HG02970 (cell line): ENCODE data around the gene PHLDA3.
"Not testable (repeated sequence)": the region's sequence is repeated elsewhere in the genome, so short reads cannot be mapped to it uniquely, and the experiment has no call there.

Experiments
- ATAC-seq: cut with Tn5 transposase; IDR thresholded peaks from one replicate; pipeline ENCODE4 v1.9.1; 2021; ENCODE audit warnings: mild to moderate bottlenecking, moderate library complexity, moderate number of reproducible peaks; ENCODE audit not compliant: unreplicated experiment, low FRiP score

The PHLDA3 gene

GRCh38 chr1:201488830-201489589, 20.0 kb upstream of the PHLDA3 start:
- ATAC-seq = no peak

GRCh38 chr1:201487742-201488141, 18.8 kb upstream of the PHLDA3 start:
- no peak for ATAC-seq

GRCh38 chr1:201486187-201486586, 17.2 kb upstream of the PHLDA3 start:
- ATAC-seq = no peak

GRCh38 chr1:201485184-201485774, 16.3 kb upstream of the PHLDA3 start:
- no peak for ATAC-seq

GRCh38 chr1:201483373-201483949, 14.5 kb upstream of the PHLDA3 start:
- no peak for ATAC-seq

- no peak for ATAC-seq
Measured at GRCh38 chr1:201482755-201483154, 13.8 kb upstream of the PHLDA3 start.

GRCh38 chr1:201481761-201482493, 12.9 kb upstream of the PHLDA3 start:
- ATAC-seq = peak; percentile 51

GRCh38 chr1:201481004-201481380, 12.0 kb upstream of the PHLDA3 start:
- no peak for ATAC-seq

- no peak for ATAC-seq
Measured at GRCh38 chr1:201480231-201481003, 11.4 kb upstream of the PHLDA3 start.

GRCh38 chr1:201479201-201479730, 10.3 kb upstream of the PHLDA3 start:
- ATAC-seq = no peak

- ATAC-seq = not testable (repeated sequence)
Measured at GRCh38 chr1:201478666-201479065, 9.7 kb upstream of the PHLDA3 start.

GRCh38 chr1:201476670-201477344, 7.8 kb upstream of the PHLDA3 start:
- ATAC-seq = no peak

- ATAC-seq = no peak
Measured at GRCh38 chr1:201475915-201476669, 7.1 kb upstream of the PHLDA3 start.

- no peak for ATAC-seq
Measured at GRCh38 chr1:201475130-201475529, 6.1 kb upstream of the PHLDA3 start.

GRCh38 chr1:201473296-201473695, 4.3 kb upstream of the PHLDA3 start:
- no peak for ATAC-seq

- ATAC-seq = not testable (repeated sequence)
Measured at GRCh38 chr1:201472321-201472720, 3.3 kb upstream of the PHLDA3 start.

- ATAC-seq = no peak
Measured at GRCh38 chr1:201471772-201472171, 2.8 kb upstream of the PHLDA3 start.

- ATAC-seq = no peak
Measured at GRCh38 chr1:201470581-201470980, 1.6 kb upstream of the PHLDA3 start.

GRCh38 chr1:201469645-201470074, 672 bp upstream of the PHLDA3 start:
- no peak for ATAC-seq
